HG02885 (cell line): Measurements from ENCODE around the gene CBR1.
A peak's percentile ranks its signal among the peaks of the same experiment; 100 is the strongest.
"Not testable (repeated sequence)": the region's sequence is repeated elsewhere in the genome, so short reads cannot be mapped to it uniquely, and the experiment has no call there.

Experiments used
- ATAC-seq: cut with Tn5 transposase; IDR thresholded peaks from one replicate; pipeline ENCODE4 v1.9.1; 2021; ENCODE audit warnings: mild to moderate bottlenecking; ENCODE audit not compliant: unreplicated experiment, poor library complexity

CBR1 gene

DNA sequence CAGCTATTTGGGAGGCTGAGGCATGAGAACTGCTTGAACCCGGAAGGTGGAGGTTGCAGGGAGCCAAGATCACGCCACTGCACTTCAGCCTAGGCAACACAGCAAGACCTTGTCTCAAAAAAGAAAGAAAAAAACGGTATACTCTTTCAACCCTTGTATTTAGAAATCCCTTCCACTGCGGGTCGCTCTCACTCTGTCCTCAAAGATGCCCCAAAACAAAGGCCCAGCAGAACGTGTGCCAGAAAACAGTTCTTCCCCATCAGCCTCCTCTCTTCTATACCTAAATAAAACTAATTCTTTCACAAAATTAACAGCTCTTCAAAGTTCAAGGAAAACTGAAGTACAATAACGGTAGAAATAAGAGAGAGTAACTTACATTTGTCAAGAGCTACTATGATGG is 22.7 kb upstream of the CBR1 start:
- no peak for ATAC-seq

GRCh38 chr21:36048357-36048756 is 21.5 kb upstream of the CBR1 start:
- no peak for ATAC-seq

DNA sequence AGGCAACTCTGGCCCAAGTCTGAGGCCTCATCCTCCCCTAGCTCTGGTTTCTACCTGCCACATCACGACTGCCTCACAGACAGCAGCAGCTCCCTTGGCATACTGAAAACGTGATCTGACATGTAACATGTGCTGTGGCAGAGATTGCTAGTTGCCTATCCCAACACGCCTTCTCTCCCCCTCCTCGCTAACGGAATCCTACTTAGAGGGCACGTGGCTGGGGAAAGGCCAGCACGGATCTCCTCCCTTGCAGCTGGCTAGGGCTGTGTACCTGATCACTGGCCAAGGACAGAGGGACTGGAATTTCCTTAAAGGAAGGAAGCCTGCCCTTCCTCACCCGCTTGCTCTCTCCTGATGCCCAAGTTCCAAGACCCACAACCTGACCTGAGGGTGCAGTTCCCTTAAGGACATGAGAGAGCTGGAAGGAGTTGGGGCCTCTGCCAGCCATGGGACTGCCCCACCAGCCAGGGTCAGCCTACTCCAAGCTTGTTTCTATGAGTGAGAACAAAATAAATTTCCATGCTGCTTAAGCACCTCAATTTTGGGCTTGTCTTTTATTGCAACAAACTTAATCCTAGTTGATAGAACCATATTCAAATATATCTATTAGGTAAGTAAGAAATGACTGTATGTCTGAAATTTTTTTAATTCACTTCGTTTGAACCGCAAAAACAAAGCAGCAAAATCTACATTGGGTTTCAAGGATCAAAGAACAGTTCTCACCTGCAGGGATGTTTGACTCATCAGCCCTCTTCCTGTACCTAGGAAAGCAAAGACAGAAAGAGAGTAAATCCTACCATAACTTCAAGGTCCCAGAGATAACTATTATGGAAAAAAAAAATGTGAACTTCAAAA is 16.7 kb upstream of the CBR1 start:
- no peak for ATAC-seq

- ATAC-seq, result no peak
Observed at GRCh38 chr21:36053715-36054062, 16.1 kb upstream of the CBR1 start.

- ATAC-seq, result no peak
Observed at GRCh38 chr21:36055551-36055950, 14.3 kb upstream of the CBR1 start.

DNA sequence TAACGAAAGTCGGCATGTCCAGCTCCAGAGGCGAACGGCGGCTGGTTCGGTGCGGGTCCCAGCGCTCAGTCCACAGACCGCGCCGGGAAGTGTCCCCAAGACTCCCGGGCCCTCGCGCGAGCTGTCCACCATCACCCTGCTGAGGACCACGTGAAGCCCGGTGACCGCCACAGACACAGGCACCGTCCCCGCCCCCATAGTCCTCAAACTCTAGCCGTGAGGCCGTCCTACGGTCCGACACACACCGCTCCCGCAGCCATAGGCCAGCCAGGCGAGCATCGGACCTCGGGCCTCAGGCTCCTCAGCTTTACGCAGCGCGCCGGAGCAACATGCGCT is 10.0 kb upstream of the CBR1 start:
- ATAC-seq, result peak; percentile 43

DNA sequence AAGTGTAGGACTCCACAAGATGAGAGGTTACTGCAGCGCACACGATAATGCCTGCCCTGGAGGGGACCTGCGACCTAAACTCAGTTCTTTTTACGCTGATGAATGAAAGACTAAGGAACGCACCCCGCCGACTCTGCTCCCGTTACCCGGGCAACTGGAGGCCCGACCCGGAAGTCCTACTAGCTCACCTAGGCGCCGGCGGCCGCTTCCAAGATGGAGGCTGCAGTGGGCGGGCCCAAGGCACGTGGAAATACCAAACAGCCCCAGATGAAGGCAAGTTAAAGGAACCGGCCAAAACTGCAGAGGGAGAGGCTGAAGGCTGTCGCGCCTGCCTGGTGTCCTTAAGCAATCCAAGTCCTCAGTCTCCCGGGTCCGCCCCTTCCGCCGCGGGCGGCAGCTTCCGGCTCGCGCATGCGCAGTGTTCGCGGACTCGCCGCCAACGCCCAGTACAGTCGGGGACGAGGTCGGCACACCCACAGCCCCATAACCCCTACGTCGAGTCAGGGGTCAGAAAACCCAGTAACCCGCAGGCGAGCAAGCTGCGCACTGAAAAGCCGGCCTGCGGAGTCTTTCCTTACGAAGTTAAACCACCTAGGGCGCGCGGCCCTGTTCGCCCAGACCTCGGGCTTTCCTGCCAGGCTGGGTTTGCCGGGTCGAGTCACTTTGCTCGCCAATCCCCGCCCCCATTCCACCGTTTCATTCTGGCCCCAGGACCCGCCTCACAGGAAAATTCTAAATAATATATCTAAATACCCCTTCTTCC is 9.5 kb upstream of the CBR1 start, which contains the start of gene SETD4:
Gene SETD4, minus strand, starts transcription at position 368 of the 763 bp plus-strand sequence. CDS start 1,638 bp downstream, outside the sequence.
- ATAC-seq, result peak; percentile 94

DNA sequence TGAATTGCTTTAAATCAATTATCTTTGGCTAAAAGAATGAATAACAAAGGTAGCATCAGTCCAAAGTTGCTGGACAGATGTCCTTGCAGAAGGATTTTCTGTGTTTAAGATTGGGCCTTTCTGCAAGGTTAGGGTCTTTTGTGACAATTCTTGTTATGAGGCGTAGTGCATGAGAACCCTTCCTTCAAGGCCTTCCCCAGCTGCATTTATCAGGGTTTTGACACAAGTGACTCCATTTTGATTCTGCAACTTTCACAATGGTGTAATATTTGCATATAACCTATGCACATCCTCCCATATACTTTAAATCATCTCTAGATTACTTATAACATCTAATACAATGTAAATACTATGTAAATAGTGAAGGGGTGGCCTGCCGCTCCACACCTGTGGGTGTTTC is 8.4 kb upstream of the CBR1 start:
- ATAC-seq, result no peak

GRCh38 chr21:36063375-36064084 is 6.3 kb upstream of the CBR1 start:
- no peak for ATAC-seq

GRCh38 chr21:36064085-36064460 is 5.8 kb upstream of the CBR1 start:
- no peak for ATAC-seq

DNA sequence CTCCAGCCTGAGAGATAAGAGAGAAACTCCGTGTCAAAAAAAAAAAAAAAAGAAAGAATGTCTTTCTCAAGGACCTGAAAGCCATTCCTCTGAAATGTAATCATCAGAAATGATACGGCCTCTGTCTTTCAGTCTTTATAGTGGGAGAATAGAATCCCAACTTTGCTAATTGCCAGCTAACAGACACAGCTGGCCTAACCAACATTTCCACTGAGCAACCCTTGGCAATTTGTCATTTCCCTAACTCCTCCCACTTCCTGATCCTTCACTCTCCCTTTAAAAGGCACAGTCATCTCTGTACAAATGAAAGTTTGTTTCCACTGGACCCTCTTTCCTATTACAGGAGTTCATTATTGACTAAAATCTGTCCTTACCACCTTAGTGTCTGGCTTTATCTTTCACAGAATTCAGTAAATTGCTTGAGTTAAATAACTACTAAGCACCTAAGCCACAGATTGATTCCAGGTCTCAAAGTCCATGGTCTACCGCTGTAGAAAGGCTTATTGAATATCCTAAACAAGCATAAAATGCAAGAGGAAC is 4.3 kb upstream of the CBR1 start:
- no peak for ATAC-seq

DNA sequence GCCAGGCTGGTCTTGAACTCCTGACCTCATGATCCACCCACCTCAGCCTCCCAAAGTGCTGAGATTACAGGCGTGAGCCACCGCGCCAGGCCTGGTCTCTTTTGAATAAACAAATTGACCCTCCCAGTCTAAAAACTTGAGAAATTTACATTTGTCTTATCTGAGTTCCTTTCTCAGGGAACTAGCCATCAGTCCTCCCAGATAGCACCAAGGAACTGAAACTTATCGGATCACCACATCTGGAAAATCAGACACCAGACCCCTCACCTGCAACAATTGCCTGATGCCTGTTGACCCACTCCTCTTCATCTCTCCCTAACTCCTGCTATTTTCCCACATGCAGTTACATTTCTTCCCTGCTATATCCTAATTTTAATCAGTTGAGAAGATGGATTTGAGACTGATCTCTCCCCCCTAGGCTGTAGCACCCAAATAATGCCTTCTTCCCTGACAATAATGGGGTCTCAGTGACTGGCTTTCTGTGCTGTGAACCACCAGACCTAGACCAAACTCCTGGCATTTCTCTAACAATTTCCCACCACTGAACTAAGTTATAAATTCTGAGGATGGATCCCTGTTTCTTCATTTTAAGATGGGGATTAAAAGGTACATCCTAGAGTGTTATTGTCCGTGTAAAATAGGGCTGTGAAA is 951 bp upstream of the CBR1 start:
- ATAC-seq, result no peak

- ATAC-seq, result no peak
Observed at GRCh38 chr21:36070999-36071398, 1.2 kb downstream of the CBR1 start.

- ATAC-seq, result no peak
Observed at GRCh38 chr21:36072453-36073162, 2.8 kb downstream of the CBR1 start.

DNA sequence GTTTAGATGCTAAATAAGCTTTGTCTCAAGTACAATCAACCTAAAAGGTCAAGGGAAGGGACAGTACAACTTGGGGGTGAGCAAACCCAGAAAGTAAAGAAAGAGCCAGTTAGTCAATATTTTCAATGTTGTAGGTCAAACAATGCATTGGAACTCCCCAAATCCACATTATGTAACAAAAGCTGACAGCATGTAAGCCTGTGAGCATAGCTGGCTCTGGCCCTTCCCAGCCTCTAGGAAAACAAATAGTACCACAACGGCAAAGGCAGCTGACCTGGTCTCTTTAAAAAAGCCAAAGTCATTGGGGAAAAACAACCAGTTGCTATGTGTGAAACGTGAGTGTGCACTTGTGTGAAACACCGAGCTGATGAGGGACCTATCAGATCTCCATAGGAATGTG is 3.4 kb downstream of the CBR1 start:
- ATAC-seq, result no peak

GRCh38 chr21:36073911-36074310 is 4.1 kb downstream of the CBR1 start:
- ATAC-seq, result not testable (repeated sequence)

- ATAC-seq, result no peak
Observed at GRCh38 chr21:36075171-36075570, 5.3 kb downstream of the CBR1 start.

- no peak for ATAC-seq
Observed at GRCh38 chr21:36075953-36076352, 6.1 kb downstream of the CBR1 start.

DNA sequence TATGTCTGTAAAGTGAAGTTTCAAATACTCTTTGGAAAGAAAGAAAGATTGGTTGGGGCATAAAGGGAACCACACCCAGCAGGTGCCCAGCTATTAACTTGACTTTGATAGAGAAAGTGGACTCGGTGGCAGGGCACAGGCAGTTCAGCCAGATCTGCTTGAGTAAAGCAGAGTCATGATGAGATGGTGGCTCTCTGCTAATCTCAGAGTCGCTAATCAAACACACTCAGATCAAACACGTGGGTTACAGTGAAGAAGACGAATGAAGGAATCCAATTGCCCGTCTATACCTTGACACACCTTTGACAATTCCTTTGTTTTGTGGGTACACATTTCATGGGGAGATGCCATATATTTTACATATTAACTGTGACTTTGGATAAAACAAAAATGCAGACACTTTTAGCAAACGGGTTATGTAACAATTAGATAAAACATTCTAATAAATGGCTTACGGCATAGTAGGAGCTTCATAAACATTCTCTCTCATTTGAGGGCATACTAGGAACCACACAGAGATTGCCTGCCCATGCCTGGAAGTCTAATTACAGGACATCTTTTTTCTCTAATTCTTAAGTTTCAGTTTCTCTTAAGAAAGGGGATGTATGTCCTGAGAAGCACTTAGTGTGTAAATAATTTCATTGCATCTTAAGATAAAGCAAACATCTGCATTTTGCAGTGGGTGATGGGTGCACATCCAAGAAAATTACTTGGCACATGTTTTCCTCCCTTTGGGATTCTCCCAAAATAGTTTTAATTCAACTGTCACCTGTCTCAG is 7.2 kb downstream of the CBR1 start:
- ATAC-seq, result no peak
